Subcutaneous adipose tissue (tissue), 4 donors: Measurements from ENCODE around the gene PHPT1. TPM values are rescaled to one million over a fixed set of nuclear protein-coding genes. Genes with fewer than 3 reads are reported as not detected.

Source experiments
- CTCF ChIP-seq: fragments of 450-650 bp; IDR thresholded peaks from one replicate; pipeline ENCODE4 v1.5.1; 2016; ENCODE audit warnings: low read depth, mild to moderate bottlenecking, control low read depth, antibody characterized with exemption, moderate library complexity
- total RNA-seq, 4 donors: library from RNA; depleted of rRNA; stranded (reverse); fragments of >200 nt; gene quantifications; one replicate each; pipeline ENCODE4 v1.1.0, GENCODE V29; 2016

The PHPT1 gene
- total RNA-seq, 4 donors from 2014 or later: 31.8 to 56.6 (median 45.7) TPM

DNA sequence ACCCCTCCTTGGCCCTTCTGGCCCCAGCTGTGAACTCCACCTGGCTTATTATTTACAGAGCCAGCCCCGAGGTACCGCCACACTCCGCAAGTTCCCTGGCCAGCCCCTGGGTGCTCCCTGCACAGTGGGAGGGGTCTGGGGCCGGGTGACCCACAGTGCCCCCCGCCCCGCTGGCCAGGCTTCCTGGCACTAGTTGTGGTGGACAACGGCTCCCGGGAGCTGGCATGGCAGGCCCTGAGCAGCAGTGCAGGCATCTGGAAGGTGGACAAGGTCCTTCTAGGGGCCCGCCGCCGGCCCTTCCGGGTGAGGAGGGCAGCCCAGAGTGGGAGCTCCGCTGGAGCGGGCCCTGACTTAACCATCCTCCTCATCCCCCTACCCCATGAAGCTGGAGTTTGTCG, 6.9 kb downstream of the PHPT1 start:
- no peak for TF ChIP-seq CTCF

DNA sequence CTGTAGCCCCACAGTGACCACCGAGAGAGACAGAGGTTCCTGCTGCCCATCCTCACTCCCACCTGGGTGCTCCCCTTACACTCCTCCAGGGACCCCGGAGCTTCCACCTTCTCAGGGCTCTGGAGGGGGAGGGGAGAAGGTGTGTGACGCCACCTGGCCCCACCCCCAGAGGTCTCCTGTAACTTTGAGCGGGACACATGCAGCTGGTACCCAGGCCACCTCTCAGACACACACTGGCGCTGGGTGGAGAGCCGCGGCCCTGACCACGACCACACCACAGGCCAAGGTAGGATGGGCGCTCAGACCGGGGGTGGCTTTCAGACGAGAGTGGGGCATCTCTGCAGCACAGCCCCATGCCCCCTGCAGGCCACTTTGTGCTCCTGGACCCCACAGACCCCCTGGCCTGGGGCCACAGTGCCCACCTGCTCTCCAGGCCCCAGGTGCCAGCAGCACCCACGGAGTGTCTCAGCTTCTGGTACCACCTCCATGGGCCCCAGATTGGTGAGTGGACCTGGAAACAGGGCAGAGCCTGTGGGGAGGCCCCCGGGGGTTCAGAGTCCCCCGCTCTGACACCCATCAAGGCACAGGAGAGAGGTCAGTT, 7.4 kb downstream of the PHPT1 start:
- no peak for TF ChIP-seq CTCF

DNA sequence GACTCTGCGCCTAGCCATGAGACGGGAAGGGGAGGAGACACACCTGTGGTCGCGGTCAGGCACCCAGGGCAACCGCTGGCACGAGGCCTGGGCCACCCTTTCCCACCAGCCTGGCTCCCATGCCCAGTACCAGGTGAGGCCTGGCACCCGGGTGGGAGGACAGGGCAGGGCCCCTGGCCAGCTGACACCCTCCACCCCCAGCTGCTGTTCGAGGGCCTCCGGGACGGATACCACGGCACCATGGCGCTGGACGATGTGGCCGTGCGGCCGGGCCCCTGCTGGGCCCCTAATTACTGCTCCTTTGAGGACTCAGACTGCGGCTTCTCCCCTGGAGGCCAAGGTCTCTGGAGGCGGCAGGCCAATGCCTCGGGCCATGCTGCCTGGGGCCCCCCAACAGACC, 8.0 kb downstream of the PHPT1 start:
- TF ChIP-seq CTCF: no peak

DNA sequence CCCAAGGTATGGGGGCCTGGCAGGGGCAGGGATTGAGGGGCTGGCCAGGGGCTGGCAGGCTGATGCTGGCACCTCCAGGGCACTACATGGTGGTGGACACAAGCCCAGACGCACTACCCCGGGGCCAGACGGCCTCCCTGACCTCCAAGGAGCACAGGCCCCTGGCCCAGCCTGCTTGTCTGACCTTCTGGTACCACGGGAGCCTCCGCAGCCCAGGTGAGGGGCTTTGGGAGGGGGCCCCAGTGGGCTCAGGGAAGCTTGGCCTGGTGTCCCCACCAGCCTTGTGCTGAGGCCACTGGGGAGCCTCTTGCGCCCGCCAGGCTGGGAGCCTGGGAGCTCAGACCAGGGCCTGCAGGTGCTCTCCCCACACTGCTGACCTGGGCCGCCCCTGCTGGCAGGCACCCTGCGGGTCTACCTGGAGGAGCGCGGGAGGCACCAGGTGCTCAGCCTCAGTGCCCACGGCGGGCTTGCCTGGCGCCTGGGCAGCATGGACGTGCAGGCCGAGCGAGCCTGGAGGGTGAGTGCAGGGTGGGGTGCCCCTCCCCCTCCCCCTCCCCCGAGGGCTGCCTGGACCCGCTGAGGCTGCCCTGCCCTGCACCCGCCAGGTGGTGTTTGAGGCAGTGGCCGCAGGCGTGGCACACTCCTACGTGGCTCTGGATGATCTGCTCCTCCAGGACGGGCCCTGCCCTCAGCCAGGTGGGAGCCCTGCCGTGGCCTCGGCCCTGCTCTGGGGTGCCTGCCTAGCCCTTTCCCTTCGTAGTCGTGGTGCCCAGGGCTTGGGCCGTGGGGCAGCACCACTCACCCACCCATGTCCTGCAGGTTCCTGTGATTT, 8.6 kb downstream of the PHPT1 start:
- TF ChIP-seq CTCF: no peak

DNA sequence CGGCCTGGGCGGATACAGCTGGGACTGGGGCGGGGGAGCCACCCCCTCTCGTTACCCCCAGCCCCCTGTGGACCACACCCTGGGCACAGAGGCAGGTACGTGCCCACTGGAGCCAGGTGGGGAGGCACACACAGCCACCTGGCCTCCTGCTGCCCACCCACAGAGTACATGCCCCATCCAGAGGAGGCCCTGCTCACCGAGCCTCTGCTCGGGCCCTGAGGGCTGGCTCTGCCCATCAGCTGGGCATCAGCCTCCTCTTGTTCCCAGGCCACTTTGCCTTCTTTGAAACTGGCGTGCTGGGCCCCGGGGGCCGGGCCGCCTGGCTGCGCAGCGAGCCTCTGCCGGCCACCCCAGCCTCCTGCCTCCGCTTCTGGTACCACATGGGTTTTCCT, 9.2 kb downstream of the PHPT1 start:
- no peak for TF ChIP-seq CTCF

DNA sequence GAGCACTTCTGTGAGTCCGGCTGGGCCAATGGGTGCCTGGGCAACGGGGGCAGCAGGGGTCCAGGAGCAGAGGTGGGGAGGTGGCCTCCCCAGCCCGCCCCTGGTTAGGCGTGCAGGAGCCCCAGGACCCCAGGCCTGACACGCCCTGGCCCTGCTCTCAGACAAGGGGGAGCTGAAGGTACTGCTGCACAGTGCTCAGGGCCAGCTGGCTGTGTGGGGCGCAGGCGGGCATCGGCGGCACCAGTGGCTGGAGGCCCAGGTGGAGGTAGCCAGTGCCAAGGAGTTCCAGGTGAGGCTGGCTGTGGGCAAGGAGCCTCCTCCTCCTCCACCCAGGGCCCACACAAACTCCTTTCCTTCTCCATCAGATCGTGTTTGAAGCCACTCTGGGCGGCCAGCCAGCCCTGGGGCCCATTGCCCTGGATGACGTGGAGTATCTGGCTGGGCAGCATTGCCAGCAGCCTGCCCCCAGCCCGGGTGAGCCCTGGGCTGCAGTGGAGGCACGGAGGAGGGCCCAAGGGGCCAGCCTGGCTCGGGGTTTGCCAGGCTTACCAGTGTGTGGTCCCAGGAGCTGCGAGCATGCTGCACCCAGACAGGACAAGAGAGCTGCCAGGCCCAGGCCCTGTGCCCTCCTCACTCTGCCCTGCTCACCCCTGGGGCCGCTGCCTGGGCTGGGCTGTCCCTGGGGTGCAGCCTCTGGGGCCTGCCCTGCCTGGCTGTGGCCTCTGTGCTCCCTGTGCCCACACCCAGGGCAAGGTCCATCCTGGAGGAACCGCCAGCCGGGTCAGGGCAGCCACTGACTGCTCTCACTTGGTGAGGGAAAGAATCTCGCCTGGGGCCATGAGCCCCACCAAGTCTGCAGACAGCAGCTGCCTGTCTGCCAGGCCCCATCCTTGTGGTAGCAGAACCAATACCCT, 9.9 kb downstream of the PHPT1 start:
- no peak for TF ChIP-seq CTCF

DNA sequence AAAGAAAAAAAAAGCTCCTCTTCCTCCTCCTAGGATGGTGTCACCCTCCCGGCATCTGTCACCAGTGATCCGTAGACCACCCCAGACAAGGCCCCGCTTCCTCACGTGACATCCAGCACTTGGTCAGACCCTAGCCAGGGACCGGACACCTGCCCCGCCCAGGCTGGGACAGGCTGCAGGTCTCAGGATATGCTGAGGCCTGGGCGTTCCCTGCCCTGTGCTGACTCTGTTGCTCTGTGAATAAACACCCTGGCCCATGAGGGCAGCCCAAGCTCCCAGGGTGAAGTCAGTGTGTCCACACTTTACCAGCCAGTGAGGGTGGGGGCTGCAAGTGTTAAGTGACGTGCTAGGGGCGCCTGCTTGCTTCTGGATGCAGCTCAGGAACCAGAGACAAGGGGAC, 11.3 kb downstream of the PHPT1 start:
- no peak for TF ChIP-seq CTCF
